VCaP (cell line): ENCODE results near the gene GALM.

Experiments
- H3K27ac ChIP-seq: fragments of 450-650 bp; 2 replicates; pipeline ENCODE4 v1.5.1; 2017
- CTCF ChIP-seq: fragments of 450-650 bp; conservative IDR thresholded peaks from 2 replicates; pipeline ENCODE4 v1.5.1; 2017; ENCODE audit warnings: mild to moderate bottlenecking, moderate library complexity

GALM gene

GRCh38 chr2:38691994-38692393, 26.1 kb downstream of the GALM start:
- peak overlapping the region; percentile 78 for H3K27ac ChIP-seq
- no peak for TF ChIP-seq CTCF

DNA sequence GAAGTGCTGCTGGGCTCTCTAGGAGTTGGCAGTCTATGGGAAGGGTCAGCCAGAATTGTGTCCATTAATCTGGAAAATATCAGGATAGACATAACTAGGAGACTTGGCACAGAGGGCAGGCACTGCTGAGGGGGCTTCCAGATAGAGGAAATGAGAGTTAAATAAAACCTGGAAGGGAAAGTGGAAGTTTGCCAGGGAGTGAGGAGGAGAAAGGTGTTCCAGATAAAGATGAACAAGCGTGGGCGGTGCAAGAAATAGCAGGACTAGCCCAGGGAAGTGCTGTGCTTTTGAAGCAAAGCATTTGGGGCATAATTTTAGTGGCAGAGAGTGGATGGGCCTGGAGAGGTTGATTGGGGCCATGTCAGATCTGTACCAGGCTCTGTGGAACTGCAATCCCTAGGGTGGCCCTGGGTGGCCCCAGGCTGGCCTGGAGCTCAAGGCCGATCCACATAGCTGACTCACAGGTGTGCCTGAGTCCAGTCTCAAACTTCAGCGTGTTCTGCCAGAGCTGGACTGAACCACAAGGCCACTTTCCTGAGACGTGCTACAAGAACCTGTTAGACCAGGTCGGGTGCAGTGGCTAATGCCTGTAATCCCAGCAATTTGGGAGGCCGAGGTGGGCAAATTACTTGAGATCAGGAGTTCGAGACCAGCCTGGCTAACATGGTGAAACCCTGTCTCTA, 26.9 kb downstream of the GALM start:
- no peak for TF ChIP-seq CTCF

DNA sequence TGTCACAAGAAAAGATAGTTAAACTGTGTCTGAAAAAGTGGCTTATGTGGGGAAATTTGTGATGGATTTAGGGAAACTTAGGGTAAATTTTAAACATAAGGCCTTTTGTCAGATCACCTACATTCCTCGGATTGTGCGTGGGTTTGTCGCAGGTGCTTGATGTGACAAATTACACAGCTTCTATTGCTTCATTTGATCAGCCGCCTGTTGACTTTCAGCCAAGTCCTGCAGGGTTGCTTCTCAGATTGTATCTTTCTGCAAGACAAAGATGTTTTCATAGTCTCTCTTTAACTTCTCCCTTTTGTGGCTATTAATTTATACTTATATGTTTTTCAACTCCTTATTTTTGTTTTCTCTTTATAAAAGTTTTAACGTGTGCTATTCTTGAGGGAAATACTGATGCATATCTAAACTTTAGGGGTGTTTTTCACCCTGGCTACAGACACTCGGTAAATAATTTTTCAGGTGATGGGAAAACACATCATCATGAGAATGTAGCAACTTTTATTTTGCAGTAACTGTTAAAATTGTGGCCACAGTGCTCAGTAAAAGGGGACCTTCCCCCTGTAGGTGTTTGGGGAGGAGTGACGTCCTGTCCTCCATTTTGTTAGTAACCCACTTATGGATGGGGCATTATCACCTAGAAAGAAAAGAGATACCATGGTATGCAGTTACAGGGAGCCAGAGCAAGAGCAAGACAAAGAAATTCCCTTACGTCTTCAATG, 31.4 kb downstream of the GALM start:
- H3K27ac ChIP-seq = peak overlapping the region; percentile 50
- no peak for TF ChIP-seq CTCF

More for the DNA sequence above, 26.9 kb downstream of the GALM start:
- H3K27ac ChIP-seq = peak overlapping the region; percentile 78

DNA sequence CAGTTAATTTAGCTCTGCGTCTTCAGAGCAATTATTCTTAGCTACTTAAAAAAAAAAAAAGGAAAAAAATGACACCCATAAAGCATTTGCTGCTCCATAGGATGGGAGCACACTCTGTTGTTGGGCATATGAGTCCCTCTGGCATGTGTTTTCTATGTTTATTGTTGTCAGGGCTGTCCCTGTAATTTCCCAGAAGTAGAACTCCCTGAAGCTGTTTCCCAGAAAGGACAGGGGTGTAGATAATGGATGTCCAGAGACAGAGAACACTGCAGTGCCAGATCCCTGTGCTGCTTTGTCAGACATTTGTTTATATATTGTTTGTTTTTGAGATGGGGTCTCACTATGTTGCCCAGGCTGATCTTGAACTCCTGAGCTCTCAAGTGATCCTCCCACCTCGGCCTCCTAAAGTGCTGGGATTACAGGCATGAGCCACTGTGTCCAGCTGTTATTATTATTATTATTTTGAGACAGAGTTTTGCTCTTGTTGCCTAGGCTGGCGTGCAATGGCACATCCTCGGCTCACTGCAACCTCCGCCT, 32.6 kb downstream of the GALM start:
- H3K27ac ChIP-seq = peak overlapping the region; percentile 50; the same call in 1 of the 2 replicates
- no peak for TF ChIP-seq CTCF

GRCh38 chr2:38700113-38700785, 34.3 kb downstream of the GALM start:
- TF ChIP-seq CTCF = no peak
- no peak overlapping the region for H3K27ac ChIP-seq

DNA sequence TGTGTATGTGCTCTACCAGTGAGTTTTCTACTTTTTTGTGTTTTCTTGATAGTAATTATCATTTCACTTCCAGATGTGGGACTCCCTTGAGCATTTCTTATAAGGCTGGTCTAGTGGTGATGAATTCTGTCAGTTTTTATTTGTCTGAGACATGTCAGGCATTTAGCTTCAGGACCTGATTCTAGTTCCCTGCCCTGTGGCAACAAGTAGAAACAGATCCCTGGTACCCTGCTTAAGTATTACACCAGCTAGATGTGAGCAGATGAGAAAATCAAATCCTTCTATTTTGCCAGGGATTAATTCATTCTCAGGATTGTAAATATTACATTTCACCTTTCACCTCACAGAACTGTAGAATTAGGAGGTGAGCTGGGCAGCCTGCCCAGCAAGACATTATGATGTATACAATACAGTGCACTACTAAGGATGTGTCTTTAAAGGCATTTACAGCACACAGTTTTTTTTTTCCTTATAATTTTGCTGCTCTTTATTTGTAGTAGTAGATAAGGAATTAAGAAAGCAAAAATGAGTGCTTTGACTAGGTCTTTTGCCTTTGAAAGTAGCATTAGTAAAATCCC, 35.1 kb downstream of the GALM start:
- TF ChIP-seq CTCF = no peak
- H3K27ac ChIP-seq = no peak overlapping the region

GRCh38 chr2:38701542-38701941, 35.6 kb downstream of the GALM start:
- TF ChIP-seq CTCF = no peak
- H3K27ac ChIP-seq = no peak overlapping the region
